NCI-H2171 (cell line): ENCODE results near the gene TXNRD1.
"Not testable (repeated sequence)": the region's sequence is repeated elsewhere in the genome, so short reads cannot be mapped to it uniquely, and the experiment has no call there.

Source experiments
- DNase-seq: peaks from one replicate; lab custom pipeline; 2025; lab: John Stamatoyannopoulos, UW

TXNRD1 gene

DNA sequence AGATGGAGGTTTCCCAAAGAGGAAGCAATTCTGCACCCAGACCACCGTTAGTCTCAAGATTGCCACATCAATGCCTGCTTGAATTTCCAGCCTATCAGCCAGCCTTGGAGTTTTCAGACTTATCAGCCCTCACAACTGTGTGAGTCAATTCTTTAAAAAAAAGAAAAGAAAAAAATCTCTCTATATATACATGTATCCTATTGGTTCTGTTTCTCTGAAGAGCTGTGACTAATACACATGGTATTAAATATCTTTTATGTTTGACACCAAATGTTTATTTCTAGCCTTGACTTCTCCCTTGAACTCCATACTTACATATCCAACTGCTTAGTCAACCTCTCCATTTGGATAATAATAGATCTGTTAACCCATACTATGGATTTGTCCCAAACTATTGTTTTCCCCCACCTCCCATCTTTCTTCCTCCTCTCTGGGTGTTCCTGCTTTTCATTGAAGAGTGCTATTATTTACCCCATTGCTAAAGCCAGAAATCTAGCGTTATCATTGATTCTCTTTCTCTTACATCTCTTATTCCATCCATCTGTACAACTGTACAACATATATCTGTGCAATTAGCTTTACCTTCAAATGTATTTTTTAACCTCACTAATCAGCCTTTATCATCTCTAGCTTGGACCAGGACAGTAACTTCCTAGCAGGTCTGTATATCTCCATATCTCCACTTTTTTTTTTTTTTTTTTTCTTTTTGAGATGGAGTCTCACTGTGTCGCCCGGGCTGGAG is 65.3 kb downstream of the TXNRD1 start:
- no peak for DNase-seq

DNA sequence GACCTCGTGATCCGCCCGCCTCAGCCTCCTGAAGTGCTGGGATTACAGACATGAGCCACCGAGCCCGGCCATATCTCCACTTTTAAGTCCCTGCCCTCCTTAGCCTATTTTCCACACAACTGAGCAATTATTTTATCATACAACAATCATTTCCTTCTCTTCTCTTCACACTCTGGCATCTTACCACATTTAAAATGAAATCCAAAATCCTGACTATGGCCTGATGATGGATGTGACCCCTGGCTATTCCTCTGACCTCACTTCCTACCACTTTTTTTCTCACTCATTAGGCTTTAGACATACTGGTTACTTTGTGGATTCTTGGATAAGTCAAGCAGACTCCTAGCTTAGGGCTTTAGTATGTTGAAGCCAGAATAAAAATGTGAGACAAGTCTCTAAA is 66.1 kb downstream of the TXNRD1 start:
- DNase-seq = no peak

DNA sequence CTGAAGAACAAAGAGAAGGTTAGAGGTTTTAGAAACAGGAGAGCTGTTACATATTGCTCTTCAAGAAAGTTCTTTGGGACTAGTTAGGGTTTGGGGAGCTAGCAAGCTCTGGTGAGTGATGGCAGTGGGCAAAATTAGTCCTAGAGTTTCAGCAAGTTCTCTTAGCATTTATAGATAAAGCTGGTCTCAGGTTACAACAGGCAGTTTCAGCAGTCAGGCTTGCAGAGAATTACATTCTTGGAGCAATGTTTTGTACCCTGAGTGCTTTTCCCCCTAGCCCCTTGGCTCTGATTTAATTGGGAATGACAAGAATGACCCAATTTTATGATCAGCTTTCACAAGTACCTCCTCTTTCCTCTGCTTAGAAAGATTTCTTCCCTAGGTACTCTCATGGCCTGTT is 66.5 kb downstream of the TXNRD1 start:
- DNase-seq = no peak

DNA sequence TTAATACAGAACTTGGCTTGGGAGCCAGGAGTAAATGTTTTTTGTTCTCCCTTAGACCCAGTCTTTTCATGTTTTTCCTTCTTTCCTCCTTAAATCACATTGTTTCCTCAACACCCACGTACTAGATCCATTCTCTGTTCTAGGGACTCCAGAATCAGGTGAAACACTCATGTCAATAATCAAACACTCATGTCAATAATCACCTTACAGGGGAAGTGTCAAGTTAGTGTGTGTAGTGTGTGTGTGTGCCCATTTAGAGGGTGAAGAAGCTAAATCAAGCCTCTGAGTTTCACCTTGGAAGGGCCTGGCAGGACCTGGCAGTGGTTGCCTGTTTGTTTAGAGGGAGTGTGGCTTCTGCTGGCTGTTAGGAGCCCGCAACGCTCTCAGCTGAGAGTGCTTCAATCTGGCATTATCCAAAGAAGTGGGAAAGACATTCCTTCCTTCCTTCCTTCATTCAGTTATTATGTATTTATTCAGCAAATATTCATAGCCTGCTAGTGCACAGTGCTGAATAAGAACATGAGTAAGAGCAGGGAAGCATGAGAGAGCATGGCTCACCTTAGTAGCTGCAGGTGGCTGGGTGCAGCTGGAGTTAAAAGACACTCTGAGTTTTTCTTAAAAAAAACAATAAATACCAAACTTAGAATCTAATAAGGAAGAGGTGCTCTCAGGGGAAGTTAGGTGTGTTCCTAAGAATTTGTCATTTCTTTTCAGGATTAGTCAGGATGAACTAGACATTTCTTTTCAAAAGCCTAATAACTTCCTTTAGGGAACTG is 70.3 kb downstream of the TXNRD1 start:
- DNase-seq = no peak

DNA sequence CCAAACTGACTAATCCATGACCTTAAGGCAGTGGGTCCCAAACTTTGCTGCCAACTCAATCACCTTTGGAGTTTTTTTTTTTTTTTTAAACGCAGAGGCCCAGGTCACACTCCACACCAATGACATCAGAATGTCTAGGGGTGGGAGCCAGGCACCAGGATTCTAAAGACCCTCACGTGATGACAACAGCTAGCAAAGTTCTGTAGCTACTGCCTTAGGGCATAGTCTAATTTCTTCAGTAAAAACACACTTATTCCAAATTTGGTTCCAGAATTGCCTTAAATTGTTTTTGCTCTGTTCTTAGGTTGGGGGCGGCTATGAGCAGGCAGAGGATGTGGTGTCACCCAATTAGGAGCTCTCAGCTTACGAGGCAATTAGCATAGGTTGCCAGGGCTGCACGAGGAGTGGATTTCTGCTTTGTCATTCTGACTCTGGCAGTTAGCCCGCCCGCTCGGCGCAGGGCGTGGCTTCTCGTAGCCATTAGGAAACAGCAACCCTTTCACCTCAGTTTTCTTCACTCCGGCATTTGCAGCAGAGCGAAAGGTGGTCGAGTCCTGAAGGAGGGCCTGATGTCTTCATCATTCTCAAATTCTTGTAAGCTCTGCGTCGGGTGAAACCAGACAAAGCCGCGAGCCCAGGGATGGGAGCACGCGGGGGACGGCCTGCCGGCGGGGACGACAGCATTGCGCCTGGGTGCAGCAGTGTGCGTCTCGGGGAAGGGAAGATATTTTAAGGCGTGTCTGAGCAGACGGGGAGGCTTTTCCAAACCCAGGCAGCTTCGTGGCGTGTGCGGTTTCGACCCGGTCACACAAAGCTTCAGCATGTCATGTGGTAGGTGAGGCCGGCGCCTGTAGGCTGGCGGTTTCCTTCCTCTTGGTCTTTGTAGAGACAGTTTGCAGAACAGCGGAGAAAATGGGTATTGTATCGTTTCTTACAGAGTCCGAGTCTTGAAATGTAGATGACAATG is 71.2 kb downstream of the TXNRD1 start:
- peak; percentile 91 for DNase-seq

DNA sequence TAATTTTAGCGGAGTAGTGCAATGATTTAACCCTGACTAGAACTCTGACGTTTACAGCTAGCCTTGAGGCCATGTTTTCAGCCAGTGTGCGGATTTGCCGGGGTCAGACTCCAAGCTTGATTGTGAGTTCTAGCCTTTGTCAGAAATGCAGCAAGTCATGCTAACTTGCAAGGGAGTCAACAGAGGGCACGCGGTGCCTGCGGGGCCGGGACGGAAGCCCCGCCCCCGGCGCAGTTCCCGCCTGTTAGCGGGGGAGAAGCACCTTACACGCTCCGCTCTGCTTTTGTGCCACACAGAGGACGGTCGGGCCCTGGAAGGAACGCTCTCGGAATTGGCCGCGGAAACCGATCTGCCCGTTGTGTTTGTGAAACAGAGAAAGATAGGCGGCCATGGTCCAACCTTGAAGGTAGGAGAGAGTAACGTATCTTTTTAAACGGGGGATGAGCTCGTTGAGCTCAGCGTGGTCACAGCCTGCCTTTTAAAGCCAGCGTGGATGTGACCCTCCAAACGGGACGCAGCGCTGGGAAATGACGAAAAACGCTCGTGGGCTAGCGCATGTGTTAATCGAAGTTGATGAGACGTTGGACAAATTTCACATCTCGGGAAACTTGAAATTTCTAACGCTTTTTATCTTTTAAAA is 73.2 kb downstream of the TXNRD1 start:
- DNase-seq = peak; percentile 88

DNA sequence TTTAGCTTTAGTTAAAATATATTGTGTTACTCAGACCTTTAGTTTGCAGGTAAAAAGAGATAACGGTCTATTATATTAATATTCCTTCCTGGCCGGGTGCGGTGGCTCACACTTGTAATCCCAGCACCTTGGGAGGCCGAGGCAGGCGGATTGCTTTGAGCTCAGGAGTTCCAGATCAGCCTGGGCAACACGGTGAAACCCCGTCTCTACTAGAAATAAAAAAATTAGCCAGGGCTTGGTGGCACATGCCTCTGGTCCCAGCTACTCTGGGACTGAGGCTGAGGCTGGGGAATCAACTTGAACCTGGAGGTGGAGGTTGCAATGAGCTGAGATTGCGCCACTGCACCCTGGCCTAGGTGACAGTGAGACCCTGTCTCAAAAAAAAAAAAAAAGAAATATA is 74.7 kb downstream of the TXNRD1 start:
- no peak for DNase-seq

DNA sequence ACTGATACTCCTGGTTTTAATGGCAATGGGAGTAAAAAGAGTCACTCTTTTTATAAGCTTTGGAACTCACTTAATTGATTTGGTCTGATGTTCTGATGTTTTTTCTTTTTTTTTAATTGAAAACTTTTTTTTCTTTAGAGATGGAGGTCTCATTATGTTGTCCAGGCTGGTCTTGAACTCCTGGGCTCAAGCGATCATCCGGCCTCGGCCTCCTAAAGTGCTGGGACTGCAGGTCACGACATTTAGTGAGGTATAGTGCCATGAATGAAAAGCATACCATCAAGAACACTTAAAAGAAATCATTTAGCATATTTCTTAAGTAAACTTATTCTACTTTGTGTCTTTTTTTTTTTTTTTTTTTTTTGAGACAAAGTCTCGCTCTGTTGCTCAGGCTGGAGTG is 75.3 kb downstream of the TXNRD1 start:
- DNase-seq = no peak

DNA sequence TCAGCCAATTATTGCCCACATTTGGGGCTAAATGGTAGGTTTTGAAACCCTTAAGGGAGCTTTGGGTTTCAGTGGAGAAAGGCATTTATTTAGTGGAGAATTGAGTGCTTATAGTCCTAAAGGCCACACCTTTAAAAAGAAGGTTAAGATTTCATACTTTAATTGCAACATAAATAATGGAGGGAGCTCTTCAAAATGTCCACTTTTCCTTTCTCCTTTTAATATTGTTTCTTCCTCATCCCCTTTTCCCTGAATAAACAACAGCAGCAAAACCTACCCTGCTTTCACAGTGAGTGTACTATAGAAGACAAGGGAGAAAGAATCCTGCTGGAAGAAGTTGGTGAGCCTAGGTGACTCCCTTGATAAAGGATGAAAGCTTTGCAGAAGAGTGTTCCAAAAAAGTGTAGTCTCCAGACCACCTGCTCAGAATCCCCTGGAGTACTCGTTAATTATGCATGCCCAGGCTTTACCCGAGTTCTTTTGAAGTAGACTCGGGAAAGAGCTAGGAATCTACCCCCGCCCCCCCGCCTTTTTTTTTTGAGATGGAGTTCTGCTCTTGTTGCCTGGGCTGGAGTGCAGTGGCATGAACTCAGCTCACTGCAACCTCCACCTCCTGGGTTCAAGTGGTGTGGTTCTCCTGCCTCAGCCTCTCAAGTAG is 76.4 kb downstream of the TXNRD1 start:
- peak; percentile 53 for DNase-seq

DNA sequence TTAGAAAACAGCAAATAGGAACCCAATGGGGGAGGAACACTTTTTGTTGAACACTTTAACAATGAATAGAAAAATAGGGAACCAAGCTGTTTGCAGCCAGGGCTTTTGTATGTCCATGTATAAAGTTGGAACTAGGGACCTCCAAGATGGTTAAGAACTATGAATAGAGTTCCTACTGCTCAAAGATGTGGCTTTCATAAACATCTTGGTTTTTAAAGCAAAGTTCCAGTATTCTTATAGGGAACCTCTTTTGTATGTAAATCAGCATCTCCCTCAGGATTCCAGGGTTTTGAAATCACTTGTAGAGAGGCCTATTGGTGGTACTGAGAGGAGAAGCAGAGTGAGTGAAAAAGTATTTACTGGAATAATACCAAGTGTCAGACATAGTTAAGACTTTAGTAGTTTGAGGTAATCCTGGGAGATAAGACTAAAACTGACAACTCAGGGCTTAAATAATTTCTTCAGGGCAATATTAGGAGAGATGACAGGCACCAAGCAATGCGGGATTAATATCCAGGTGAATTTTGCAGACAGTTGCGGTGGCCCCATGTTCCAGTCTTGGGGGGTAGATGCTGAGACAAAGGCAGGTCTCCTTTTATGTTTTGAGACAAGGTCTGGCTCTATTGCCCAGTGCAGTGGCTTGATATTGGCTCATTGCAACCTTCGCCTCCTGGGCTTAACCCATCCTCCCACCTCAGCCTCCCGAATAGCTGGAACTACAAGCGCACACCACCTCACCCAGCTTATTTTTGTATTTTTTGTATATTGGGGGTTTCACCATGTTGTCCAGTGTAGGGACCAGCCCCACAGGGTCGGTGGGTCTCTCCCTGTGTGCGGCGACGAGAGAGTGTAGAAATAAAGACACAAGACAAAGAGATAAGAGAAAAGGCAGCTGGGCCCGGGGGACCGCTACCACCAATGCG is 77.6 kb downstream of the TXNRD1 start:
- no peak for DNase-seq

DNA sequence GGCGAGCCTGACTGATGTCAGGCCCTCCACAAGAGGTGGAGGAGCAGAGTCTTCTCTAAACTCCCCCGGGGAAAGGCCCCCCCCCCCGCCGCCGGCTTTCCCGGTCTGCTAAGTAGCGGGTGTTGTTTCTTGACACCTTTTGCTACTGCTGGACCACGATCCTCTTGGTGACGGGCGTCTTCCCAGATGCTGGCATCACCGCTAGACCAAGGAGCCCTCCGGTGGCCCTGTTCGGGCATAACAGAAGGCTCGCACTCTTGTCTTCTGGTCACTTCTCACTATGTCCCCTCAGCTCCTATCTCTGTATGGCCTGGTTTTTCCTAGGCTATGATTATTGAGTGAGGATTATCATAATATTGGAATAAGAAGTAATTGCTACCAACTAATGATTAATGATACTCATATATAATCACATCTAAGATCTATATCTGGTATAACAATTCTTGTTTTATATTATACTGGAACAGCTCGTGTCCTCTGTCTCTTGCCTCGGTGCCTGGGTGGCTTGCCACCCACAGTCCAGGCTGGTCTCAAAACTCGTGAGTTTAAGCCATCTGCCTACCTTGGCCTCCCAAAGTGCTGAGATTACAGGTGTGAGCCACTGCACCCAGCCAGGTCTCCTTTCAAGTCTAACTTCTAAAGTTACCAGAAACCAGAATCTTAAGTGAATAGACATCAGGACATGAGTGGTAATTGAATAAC is 78.7 kb downstream of the TXNRD1 start:
- DNase-seq = not testable (repeated sequence)

DNA sequence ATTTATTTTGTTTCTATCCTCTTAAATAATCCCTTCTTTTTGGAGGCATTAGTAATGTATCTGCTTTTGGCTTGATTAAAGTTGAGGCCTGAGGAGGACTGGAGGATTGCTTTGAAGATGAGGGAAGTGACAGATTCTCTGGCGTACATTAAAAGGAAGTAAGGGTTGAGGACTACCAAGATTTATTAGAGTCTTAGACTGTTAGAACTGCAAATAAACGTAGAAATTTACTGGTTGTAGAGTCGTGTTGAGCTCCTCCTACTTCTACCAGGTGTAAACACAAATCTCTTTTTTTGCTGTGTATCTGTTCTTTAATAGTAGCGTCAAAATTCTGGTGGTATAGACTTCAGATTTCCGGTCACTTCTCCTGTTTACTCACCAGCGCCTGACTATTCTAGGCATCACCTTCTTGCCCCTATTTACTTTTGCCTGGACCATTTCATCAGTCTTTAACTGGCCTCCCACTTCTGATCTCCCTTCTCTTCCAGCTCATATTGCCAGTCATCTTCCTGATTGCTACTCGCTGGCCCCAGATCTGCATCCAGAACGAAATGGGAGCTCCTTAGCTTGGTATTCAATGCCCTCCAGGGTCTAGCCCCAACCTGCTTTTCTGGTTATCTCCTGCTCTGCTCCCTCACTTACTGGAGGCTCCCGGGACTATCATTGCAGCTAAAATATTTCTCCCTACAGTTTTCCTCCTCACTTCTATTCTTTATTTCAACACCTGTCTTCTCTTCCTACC is 79.5 kb downstream of the TXNRD1 start:
- DNase-seq = no peak

DNA sequence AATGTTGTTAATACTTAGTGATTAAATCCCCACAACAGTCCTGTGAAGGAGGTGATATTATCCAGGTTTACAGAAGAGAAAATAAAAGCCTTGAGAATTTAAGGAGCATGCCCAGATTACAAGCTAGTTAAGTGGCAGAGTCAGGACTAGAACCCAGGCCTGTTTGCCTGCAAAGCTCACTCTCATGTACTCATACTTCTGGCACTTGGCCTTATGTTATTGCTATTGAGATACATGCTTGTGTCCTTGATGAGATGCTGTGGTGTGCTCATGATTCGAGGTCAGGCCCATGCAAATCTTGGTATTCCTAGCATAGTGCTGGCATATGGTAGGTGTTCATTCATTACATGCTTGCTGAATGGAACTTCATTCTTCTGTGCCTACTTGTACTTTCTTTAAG is 80.4 kb downstream of the TXNRD1 start:
- DNase-seq = no peak

DNA sequence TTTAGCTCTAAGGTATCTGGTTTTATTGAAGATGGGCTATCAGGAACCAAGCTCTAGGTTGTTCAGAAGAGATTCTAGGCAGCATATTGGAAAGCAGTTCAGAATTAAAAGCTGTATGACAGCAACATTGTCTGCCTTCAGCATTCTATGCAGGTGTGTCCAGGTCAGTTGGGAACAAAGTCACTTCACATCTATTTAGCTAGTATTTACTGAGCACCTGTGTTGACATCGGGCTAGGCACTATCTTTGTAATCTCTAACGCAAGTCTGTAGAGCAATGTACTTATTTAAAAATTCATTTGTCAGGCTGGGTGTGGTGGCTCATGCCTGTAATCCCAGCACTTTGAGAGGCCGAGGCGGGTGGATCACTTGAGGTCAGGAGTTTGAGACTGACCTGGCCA is 81.1 kb downstream of the TXNRD1 start:
- DNase-seq = no peak

DNA sequence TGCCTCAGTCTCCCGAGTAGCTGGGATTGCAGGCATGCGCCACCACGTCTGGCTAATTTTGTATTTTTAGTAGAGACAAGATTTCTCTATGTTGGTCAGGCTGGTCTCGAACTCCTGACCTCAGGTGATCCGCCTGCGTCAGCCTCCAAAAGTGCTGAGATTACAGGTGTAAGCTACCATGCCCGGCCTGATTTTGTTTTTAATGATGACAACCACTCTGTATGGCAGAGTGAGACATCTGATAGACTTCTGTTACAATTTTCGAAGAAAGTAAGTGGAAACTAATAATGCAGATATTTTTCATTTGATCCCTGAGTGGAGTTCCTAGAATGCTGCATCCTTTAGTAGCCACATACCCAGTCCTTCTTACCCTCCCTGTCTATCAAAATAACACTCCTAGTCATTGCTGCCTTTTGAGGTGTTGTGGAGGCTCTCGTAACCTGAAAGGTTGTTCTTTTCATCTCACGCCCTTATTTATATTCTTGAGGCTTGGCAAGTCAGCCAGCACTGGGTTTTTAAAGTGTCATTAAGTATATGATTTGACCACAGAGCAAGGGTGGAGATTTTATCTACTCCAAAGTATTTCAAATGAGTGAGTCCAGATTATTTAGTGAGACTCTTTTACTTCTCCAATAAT is 82.0 kb downstream of the TXNRD1 start:
- no peak for DNase-seq

DNA sequence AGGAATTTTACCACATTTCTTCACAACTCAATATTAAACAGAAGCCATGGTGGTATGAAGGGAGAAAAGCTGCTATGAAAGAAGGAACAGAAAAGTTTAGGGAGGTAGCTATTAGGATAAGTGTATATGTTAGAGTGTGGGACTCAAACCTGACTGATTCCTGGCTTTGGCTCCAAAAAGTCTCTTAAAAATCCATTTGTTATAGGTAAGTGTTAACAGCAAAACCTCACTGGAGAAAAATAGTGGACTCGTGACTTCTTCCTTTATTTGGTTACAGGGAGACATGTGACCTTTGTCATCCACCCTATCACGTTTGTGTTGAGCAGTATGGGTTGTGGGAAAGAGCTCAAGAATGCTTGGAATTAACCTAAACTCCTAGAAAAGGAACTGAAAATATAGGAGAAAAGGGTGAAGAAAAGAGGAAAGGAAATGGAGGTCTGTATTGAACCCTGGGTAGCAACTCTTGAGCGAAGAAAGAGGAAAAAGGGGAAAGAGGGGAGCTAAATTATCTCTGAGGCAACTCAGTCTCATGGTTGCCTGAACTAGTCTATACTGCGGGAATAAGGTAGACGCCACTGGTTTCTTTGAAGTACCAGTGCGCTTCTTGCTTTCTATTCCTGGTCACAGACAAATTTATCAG is 84.4 kb downstream of the TXNRD1 start:
- no peak for DNase-seq

DNA sequence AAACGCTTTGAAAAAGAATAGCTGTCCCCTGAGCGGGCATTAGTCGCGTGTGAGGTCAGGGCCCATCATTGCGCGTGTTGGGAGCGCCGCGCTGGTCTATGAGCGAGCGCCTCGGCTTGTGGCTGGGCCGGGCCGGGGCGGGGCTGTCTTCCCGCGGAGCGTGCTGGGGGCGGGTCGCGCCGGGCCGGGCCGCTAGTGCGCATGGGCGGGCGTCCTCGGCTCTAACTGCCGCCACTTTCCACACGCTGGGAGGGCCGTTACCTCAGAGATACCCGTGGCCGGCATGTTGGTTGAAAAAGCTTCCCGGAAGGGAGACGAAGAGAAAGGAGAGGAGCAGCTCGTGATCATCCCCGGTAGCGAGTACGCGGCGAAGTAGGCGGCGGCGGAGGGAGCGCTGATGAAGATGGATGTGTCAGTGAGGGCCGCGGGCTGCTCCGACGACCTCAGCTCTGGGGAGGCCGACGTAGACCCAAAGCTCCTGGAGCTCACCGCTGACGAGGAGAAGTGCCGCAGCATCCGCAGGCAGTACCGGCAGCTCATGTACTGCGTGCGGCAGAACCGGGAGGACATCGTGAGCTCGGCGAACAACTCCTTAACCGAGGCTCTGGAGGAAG is 88.1 kb downstream of the TXNRD1 start, which contains the start of gene EID3:
TSS of gene EID3 (plus strand) at position 202 of the 614 bp plus-strand sequence. CDS start at position 398, 196 bp downstream.
- DNase-seq = no peak
